Uterus (tissue), 2 donors: Measurements from ENCODE around the gene FOCAD.

Experiments
- POLR2A ChIP-seq, 2 donors: fragments of 450-650 bp; IDR thresholded peaks; one replicate each; pipeline ENCODE4 v1.6.1; 2016; ENCODE audit warnings: antibody characterized with exemption in 2 of 2, mild to moderate bottlenecking in 1 of 2, moderate library complexity in 1 of 2
- TF ChIP-seq, protein P1 (sequence below), 4 experiments: fragments of 200-600 bp in 2 of 4; fragments of 450-650 bp in 2 of 4; sonication (generic) in 2 of 4; IDR thresholded peaks; one replicate each; pipeline ENCODE4 v1.5.1; 2016 to 2019; ENCODE audit warnings: antibody characterized with exemption in 4 of 4, mild to moderate bottlenecking in 2 of 4, moderate library complexity in 1 of 4

GRCh38 chr9:20634895-20635294 is 49.2 kb upstream of the FOCAD start:
- no peak for TF ChIP-seq POLR2A (IDR thresholded peaks at IDR 0.05)
- TF ChIP-seq, protein P1, sequence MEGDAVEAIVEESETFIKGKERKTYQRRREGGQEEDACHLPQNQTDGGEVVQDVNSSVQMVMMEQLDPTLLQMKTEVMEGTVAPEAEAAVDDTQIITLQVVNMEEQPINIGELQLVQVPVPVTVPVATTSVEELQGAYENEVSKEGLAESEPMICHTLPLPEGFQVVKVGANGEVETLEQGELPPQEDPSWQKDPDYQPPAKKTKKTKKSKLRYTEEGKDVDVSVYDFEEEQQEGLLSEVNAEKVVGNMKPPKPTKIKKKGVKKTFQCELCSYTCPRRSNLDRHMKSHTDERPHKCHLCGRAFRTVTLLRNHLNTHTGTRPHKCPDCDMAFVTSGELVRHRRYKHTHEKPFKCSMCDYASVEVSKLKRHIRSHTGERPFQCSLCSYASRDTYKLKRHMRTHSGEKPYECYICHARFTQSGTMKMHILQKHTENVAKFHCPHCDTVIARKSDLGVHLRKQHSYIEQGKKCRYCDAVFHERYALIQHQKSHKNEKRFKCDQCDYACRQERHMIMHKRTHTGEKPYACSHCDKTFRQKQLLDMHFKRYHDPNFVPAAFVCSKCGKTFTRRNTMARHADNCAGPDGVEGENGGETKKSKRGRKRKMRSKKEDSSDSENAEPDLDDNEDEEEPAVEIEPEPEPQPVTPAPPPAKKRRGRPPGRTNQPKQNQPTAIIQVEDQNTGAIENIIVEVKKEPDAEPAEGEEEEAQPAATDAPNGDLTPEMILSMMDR (IDR thresholded peaks at IDR 0.05): no peak
